ENCODE data around the gene HHAT. TPM values are rescaled to one million over a fixed set of nuclear protein-coding genes. Genes with fewer than 3 reads are reported as not detected.
A peak's percentile ranks its signal among the peaks of the same experiment; 100 is the strongest.

Gene HHAT
- polyA plus RNA-seq, 1 donor (not counting 4 experiments of a cell fraction or from before 2014, with no cell fraction given): 3.8 TPM

GRCh38 chr1:210299501-210299900 is 29.2 kb upstream of the HHAT start:
- DNase-seq (ENCODE audit: low read depth, low spot score) (peak; percentile 40), FAIRE-seq (peak; percentile 57)
- H4K20me1 ChIP-seq (ENCODE audit: control insufficient read depth, extremely low read depth, insufficient read depth, low read length): no peaks in the 10 kb centered on the region
- H3K9me3 ChIP-seq (ENCODE audit: control insufficient read depth, low read depth, low read length): no peaks in the 10 kb centered on the region
- H3K79me2 ChIP-seq (ENCODE audit: control insufficient read depth, insufficient read depth, low read length): no peaks in the 10 kb centered on the region
- peaks cover 16% of the 10 kb centered on the region for H3K4me1 ChIP-seq (ENCODE audit: control insufficient read depth, extremely low read depth, insufficient read depth, low read length)
- no peak overlapping the region for H3K4me3 ChIP-seq (ENCODE audit: control insufficient read depth in 2 of 3, extremely low read depth in 1 of 3, insufficient read depth in 2 of 3, low read depth in 1 of 3, low read length in 3 of 3)
- peak overlapping the region; percentile 52 for H3K4me2 ChIP-seq (ENCODE audit: control insufficient read depth, extremely low read depth, insufficient read depth, low read depth, low read length)
- no peak overlapping the region for H3K27ac ChIP-seq (ENCODE audit: control insufficient read depth, insufficient read depth, low read length)
- dilution Hi-C loops (cut with MboI; ENCODE audit: extremely low pct_ligation_motif_present, low sequenced_read_pairs): no loop called here
- H2AFZ ChIP-seq (ENCODE audit: control insufficient read depth, low read length): no peak overlapping the region
- peaks cover 7% of the 10 kb centered on the region for H3K27me3 ChIP-seq (ENCODE audit: control insufficient read depth, extremely low read depth, insufficient read depth, low read length)
- no peaks in the 10 kb centered on the region for H3K36me3 ChIP-seq (ENCODE audit: control insufficient read depth in 2 of 2, extremely low read depth in 1 of 2, insufficient read depth in 2 of 2, low read length in 2 of 2)
- H3K9me1 ChIP-seq (ENCODE audit: control insufficient read depth, extremely low read depth, insufficient read depth, low read length): no peaks in the 10 kb centered on the region
- TF ChIP-seq, protein P1, sequence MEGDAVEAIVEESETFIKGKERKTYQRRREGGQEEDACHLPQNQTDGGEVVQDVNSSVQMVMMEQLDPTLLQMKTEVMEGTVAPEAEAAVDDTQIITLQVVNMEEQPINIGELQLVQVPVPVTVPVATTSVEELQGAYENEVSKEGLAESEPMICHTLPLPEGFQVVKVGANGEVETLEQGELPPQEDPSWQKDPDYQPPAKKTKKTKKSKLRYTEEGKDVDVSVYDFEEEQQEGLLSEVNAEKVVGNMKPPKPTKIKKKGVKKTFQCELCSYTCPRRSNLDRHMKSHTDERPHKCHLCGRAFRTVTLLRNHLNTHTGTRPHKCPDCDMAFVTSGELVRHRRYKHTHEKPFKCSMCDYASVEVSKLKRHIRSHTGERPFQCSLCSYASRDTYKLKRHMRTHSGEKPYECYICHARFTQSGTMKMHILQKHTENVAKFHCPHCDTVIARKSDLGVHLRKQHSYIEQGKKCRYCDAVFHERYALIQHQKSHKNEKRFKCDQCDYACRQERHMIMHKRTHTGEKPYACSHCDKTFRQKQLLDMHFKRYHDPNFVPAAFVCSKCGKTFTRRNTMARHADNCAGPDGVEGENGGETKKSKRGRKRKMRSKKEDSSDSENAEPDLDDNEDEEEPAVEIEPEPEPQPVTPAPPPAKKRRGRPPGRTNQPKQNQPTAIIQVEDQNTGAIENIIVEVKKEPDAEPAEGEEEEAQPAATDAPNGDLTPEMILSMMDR (optimal IDR thresholded peaks at IDR 0.05 in 1 of 3, IDR thresholded peaks at IDR 0.05 in 1 of 3, conservative IDR thresholded peaks at IDR 0.05 in 1 of 3; ENCODE audit: extremely low read depth in 1 of 3, insufficient read depth in 2 of 3, low read length in 3 of 3): no peak
- TF ChIP-seq EZH2 (IDR thresholded peaks at IDR 0.05; ENCODE audit: low read length): no peak
- no peak overlapping the region for H3K9ac ChIP-seq (ENCODE audit: control insufficient read depth, extremely low read depth, insufficient read depth, low read length)

DNA sequence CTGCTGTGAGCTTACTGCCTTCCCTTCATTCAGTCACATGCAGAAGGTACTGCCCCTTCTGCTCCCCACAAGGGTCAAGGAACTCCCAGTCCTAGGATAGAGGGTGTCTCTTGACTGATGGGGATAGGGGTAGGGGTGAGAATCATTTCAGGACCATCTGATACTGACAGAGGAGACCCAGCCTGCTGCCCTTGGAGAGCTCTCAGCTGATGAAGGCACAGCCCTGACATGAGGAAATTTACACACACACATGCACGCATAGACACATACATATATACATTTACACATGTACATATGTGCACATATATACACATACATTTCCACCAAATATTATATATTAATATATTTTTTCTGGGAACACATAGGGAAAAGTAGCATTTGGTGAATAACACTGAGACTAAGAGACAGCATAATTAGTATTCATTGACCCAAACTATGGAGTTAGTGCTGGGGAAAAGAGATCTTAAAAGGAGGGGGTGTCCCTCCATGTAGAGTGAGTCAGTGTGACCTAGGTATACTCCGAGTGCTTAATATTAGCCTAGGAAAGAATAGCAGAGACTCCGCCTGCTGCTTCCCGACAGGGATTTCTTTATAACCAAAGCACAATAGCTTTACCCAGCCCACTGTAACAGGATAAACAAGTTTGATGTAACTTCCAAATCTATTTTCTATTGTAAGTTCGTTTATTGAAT is 27.6 kb upstream of the HHAT start:
- H4K20me1 ChIP-seq (ENCODE audit: control insufficient read depth, extremely low read depth, insufficient read depth, low read length): no peaks in the 10 kb centered on the region
- no peaks in the 10 kb centered on the region for H3K9me1 ChIP-seq (ENCODE audit: control insufficient read depth, extremely low read depth, insufficient read depth, low read length)
- H3K9me3 ChIP-seq (ENCODE audit: control insufficient read depth, low read depth, low read length): no peaks in the 10 kb centered on the region
- H3K79me2 ChIP-seq (ENCODE audit: control insufficient read depth, insufficient read depth, low read length): no peaks in the 10 kb centered on the region
- no peak overlapping the region for H3K9ac ChIP-seq (ENCODE audit: control insufficient read depth, extremely low read depth, insufficient read depth, low read length)
- peaks cover 7% of the 10 kb centered on the region for H3K27me3 ChIP-seq (ENCODE audit: control insufficient read depth, extremely low read depth, insufficient read depth, low read length)
- DNase-seq (ENCODE audit: low read depth, low spot score) (no peak), FAIRE-seq (no peak)
- H2AFZ ChIP-seq (ENCODE audit: control insufficient read depth, low read length): peak overlapping the region; percentile 5
- dilution Hi-C loops (cut with MboI; ENCODE audit: extremely low pct_ligation_motif_present, low sequenced_read_pairs): no loop called here
- H3K4me3 ChIP-seq (ENCODE audit: control insufficient read depth in 2 of 3, extremely low read depth in 1 of 3, insufficient read depth in 2 of 3, low read depth in 1 of 3, low read length in 3 of 3): no peak overlapping the region
- TF ChIP-seq, protein P1 (optimal IDR thresholded peaks at IDR 0.05 in 1 of 3, IDR thresholded peaks at IDR 0.05 in 1 of 3, conservative IDR thresholded peaks at IDR 0.05 in 1 of 3; ENCODE audit: extremely low read depth in 1 of 3, insufficient read depth in 2 of 3, low read length in 3 of 3): no peak
- no peak for TF ChIP-seq EZH2 (IDR thresholded peaks at IDR 0.05; ENCODE audit: low read length)
- no peak overlapping the region for H3K27ac ChIP-seq (ENCODE audit: control insufficient read depth, insufficient read depth, low read length)
- no peaks in the 10 kb centered on the region for H3K36me3 ChIP-seq (ENCODE audit: control insufficient read depth in 2 of 2, extremely low read depth in 1 of 2, insufficient read depth in 2 of 2, low read length in 2 of 2)
- no peak overlapping the region for H3K4me2 ChIP-seq (ENCODE audit: control insufficient read depth, extremely low read depth, insufficient read depth, low read depth, low read length)
- peaks cover 13% of the 10 kb centered on the region for H3K4me1 ChIP-seq (ENCODE audit: control insufficient read depth, extremely low read depth, insufficient read depth, low read length)
